GM23338 (cell line): ENCODE measurements around the gene LRRC3B. TPM values are rescaled to one million over a fixed set of nuclear protein-coding genes. Genes with fewer than 3 reads are reported as not detected.
"Not testable (repeated sequence)": the region's sequence is repeated elsewhere in the genome, so short reads cannot be mapped to it uniquely, and the experiment has no call there.

ENCODE experiments used
- ATAC-seq: fragments of 200-7000 bp; cut with Tn5 transposase; 3 replicates; pipeline ENCODE4 v1.9.1; 2020
- DNase-seq: peaks from one replicate; pipeline ENCODE4 v3.0.0-alpha.2; 2015; ENCODE audit warnings: low spot score
- H2AFZ ChIP-seq: fragments of 200-600 bp; sonication (generic); 2 replicates; pipeline ENCODE4 v1.8.0; 2016; ENCODE audit warnings: antibody characterized with exemption, mild to moderate bottlenecking, moderate library complexity
- H3F3A ChIP-seq: fragments of 200-600 bp; sonication (generic); replicated peaks from 2 replicates; pipeline ENCODE4 v1.8.0; 2017; ENCODE audit warnings: antibody characterized with exemption, mixed run types, low read depth
- H3K27ac ChIP-seq: fragments of 200-600 bp; sonication (generic); 2 replicates; pipeline ENCODE4 v1.6.1; 2016; ENCODE audit warnings: low read depth
- H3K27me3 ChIP-seq: fragments of 200-600 bp; sonication (generic); 2 replicates; pipeline ENCODE4 v1.8.0; 2016; ENCODE audit warnings: mild to moderate bottlenecking, mixed run types, moderate library complexity; ENCODE audit not compliant: insufficient read depth
- H3K36me3 ChIP-seq: fragments of 200-600 bp; sonication (generic); 2 replicates; pipeline ENCODE4 v1.8.0; 2016; ENCODE audit warnings: mild to moderate bottlenecking; ENCODE audit not compliant: insufficient read depth
- H3K4me1 ChIP-seq: fragments of 200-600 bp; sonication (generic); 2 replicates; pipeline ENCODE4 v1.8.0; 2016; ENCODE audit warnings: mild to moderate bottlenecking, moderate library complexity; ENCODE audit not compliant: insufficient read depth
- H3K4me2 ChIP-seq: fragments of 200-600 bp; sonication (generic); 2 replicates; pipeline ENCODE4 v1.7.1; 2017; ENCODE audit warnings: mixed run types
- H3K4me3 ChIP-seq: fragments of 200-600 bp; sonication (generic); 2 replicates; pipeline ENCODE4 v1.6.1; 2016; ENCODE audit warnings: mixed run types
- H3K79me2 ChIP-seq: fragments of 200-600 bp; sonication (generic); replicated peaks from 2 replicates; pipeline ENCODE4 v1.8.0; 2017; ENCODE audit warnings: mild to moderate bottlenecking; ENCODE audit not compliant: insufficient read depth
- H3K9me2 ChIP-seq: fragments of 200-600 bp; sonication (generic); 2 replicates; pipeline ENCODE4 v1.8.0; 2017; ENCODE audit not compliant: insufficient read depth
- H4K20me1 ChIP-seq: fragments of 200-600 bp; sonication (generic); replicated peaks from 2 replicates; pipeline ENCODE4 v1.8.0; 2017; ENCODE audit warnings: mild to moderate bottlenecking; ENCODE audit not compliant: insufficient read depth
- H3K27ac Mint-ChIP-seq: 2 replicates; pipeline ENCODE4 v1.8.0; 2020; ENCODE audit warnings: inconsistent platforms, mild to moderate bottlenecking, moderate library complexity, mixed read lengths
- H3K27me3 Mint-ChIP-seq: 3 replicates; pipeline ENCODE4 v1.8.0; 2022; ENCODE audit warnings: low read depth, mild to moderate bottlenecking, moderate library complexity, mixed read lengths, inconsistent platforms; ENCODE audit not compliant: insufficient read depth, poor library complexity
- H3K36me3 Mint-ChIP-seq: 3 replicates; pipeline ENCODE4 v1.8.0; 2021; ENCODE audit warnings: low read depth, mild to moderate bottlenecking, inconsistent platforms, moderate library complexity, mixed read lengths
- H3K4me1 Mint-ChIP-seq: 3 replicates; pipeline ENCODE4 v1.8.0; 2020; ENCODE audit warnings: mild to moderate bottlenecking, inconsistent platforms, mixed read lengths
- H3K4me3 Mint-ChIP-seq: 3 replicates; pipeline ENCODE4 v1.8.0; 2021; ENCODE audit warnings: moderate library complexity, mild to moderate bottlenecking, inconsistent platforms, mixed read lengths
- H3K9me3 Mint-ChIP-seq: 3 replicates; pipeline ENCODE4 v1.8.0; 2020; ENCODE audit warnings: moderate library complexity, mild to moderate bottlenecking, inconsistent platforms, mixed read lengths
- CREB1 ChIP-seq: fragments of 250-450 bp; sonication (Bioruptor Pico); IDR thresholded peaks from 2 replicates; pipeline ENCODE4 v1.5.0; 2020; ENCODE audit warnings: low read depth, mild to moderate bottlenecking, moderate library complexity
- EZH2 ChIP-seq: fragments of 200-600 bp; sonication (generic); IDR thresholded peaks from one replicate; pipeline ENCODE4 v1.8.0; 2017; ENCODE audit warnings: antibody characterized with exemption, mild to moderate bottlenecking, low read depth; ENCODE audit not compliant: unreplicated experiment
- EZH2phosphoT487 ChIP-seq: fragments of 200-600 bp; sonication (generic); IDR thresholded peaks from one replicate; pipeline ENCODE4 v1.8.1; 2018; ENCODE audit warnings: antibody characterized with exemption; ENCODE audit not compliant: unreplicated experiment
- NANOG ChIP-seq: IDR thresholded peaks from 2 replicates; pipeline ENCODE4 v1.6.1; 2016; ENCODE audit warnings: antibody characterized with exemption, borderline replicate concordance
- POLR2AphosphoS5 ChIP-seq: IDR thresholded peaks from 2 replicates; pipeline ENCODE4 v1.6.1; 2016; ENCODE audit warnings: antibody characterized with exemption, low read depth
- STAT1 ChIP-seq: IDR thresholded peaks from one replicate; pipeline ENCODE4 v1.6.1; 2016; ENCODE audit warnings: antibody characterized with exemption; ENCODE audit not compliant: unreplicated experiment
- ZNF114 ChIP-seq: fragments of 250-450 bp; sonication (Bioruptor Pico); IDR thresholded peaks from 2 replicates; pipeline ENCODE4 v1.5.0; 2020; ENCODE audit warnings: mild to moderate bottlenecking, moderate library complexity
- ZNF331 ChIP-seq: fragments of 250-450 bp; sonication (Bioruptor Pico); IDR thresholded peaks from 2 replicates; pipeline ENCODE4 v1.5.0; 2020; ENCODE audit warnings: low read depth, mild to moderate bottlenecking, moderate library complexity
- polyA plus RNA-seq: library from polyadenylated mRNA; unstranded; fragments of >200 nt; fragmentation: Nextera tagmentation; extraction: Ambion mirVana; gene quantifications from 2 replicates; pipeline ENCODE4 v1.2.1, GENCODE V29; 2016
- total RNA-seq: library from RNA; depleted of rRNA; stranded (reverse); fragments of >200 nt; shearing (Covaris generic); gene quantifications from 2 replicates; pipeline ENCODE4 v1.2.3, GENCODE V29; 2014
- TF ChIP-seq, protein P1 (sequence below), 2 experiments: fragments of 200-600 bp in 1 of 2; sonication (generic) in 1 of 2; conservative IDR thresholded peaks; 2 replicates each; pipeline versions ENCODE4 v1.5.1 to v1.6.1; 2016 to 2017; ENCODE audit warnings: antibody characterized with exemption in 2 of 2, low read depth in 2 of 2, mild to moderate bottlenecking in 2 of 2, moderate library complexity in 1 of 2
- TF ChIP-seq, protein P2 (sequence below): IDR thresholded peaks from one replicate; pipeline ENCODE4 v1.6.1; 2018; ENCODE audit warnings: antibody characterized with exemption; ENCODE audit not compliant: unreplicated experiment
- TF ChIP-seq, protein P3 (sequence below): fragments of 250-450 bp; sonication (Bioruptor Pico); IDR thresholded peaks from 2 replicates; pipeline ENCODE4 v1.5.0; 2020; ENCODE audit warnings: mild to moderate bottlenecking, moderate library complexity

The LRRC3B gene
- total and polyA plus RNA-seq, 2 experiments from 2014 or later = 7.1 to 13.2 TPM

GRCh38 chr3:26603771-26604170 lies 18.8 kb upstream of the LRRC3B start:
- H3K27ac Mint-ChIP-seq, DNase-seq, H3K27me3 ChIP-seq, H3K4me1 ChIP-seq, H3K9me2 ChIP-seq, H3F3A ChIP-seq, H2AFZ ChIP-seq, H3K4me2 ChIP-seq, H3K36me3 ChIP-seq, H3K79me2 ChIP-seq, H4K20me1 ChIP-seq, H3K27me3 Mint-ChIP-seq, H3K27ac ChIP-seq, ATAC-seq, H3K4me1 Mint-ChIP-seq, H3K4me3 Mint-ChIP-seq, H3K4me3 ChIP-seq: not testable (repeated sequence)
- H3K36me3 Mint-ChIP-seq = peaks cover 27% of the 10 kb centered on the region
- peaks cover 35% of the 10 kb centered on the region for H3K9me3 Mint-ChIP-seq

GRCh38 chr3:26614006-26614685 lies 8.4 kb upstream of the LRRC3B start:
- H3K4me1 ChIP-seq = no peaks in the 10 kb centered on the region
- DNase-seq (no peak), ATAC-seq (no peak)
- H3F3A ChIP-seq = no peaks in the 10 kb centered on the region
- H3K36me3 Mint-ChIP-seq = no peaks in the 10 kb centered on the region
- no peaks in the 10 kb centered on the region for H3K27me3 ChIP-seq
- no peak overlapping the region for H3K4me3 ChIP-seq
- no peaks in the 10 kb centered on the region for H3K4me1 Mint-ChIP-seq
- peak overlapping the region; percentile 59; the same call in 1 of the 2 replicates for H2AFZ ChIP-seq
- no peaks in the 10 kb centered on the region for H3K9me3 Mint-ChIP-seq
- H3K27me3 Mint-ChIP-seq = no peaks in the 10 kb centered on the region
- H3K79me2 ChIP-seq = no peaks in the 10 kb centered on the region
- H3K4me2 ChIP-seq = no peak overlapping the region
- H3K27ac Mint-ChIP-seq = no peak overlapping the region
- H3K4me3 Mint-ChIP-seq = no peak overlapping the region
- peaks cover 10% of the 10 kb centered on the region for H3K9me2 ChIP-seq
- H4K20me1 ChIP-seq = no peaks in the 10 kb centered on the region
- H3K27ac ChIP-seq = no peak overlapping the region
- no peaks in the 10 kb centered on the region for H3K36me3 ChIP-seq
- no peak for TF ChIP-seq EZH2
- TF ChIP-seq, protein P1, sequence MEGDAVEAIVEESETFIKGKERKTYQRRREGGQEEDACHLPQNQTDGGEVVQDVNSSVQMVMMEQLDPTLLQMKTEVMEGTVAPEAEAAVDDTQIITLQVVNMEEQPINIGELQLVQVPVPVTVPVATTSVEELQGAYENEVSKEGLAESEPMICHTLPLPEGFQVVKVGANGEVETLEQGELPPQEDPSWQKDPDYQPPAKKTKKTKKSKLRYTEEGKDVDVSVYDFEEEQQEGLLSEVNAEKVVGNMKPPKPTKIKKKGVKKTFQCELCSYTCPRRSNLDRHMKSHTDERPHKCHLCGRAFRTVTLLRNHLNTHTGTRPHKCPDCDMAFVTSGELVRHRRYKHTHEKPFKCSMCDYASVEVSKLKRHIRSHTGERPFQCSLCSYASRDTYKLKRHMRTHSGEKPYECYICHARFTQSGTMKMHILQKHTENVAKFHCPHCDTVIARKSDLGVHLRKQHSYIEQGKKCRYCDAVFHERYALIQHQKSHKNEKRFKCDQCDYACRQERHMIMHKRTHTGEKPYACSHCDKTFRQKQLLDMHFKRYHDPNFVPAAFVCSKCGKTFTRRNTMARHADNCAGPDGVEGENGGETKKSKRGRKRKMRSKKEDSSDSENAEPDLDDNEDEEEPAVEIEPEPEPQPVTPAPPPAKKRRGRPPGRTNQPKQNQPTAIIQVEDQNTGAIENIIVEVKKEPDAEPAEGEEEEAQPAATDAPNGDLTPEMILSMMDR (conservative IDR thresholded peaks at IDR 0.05; ENCODE audit: low read depth in 2 of 2) = no peak
- no peak for TF ChIP-seq NANOG
- TF ChIP-seq, protein P2, sequence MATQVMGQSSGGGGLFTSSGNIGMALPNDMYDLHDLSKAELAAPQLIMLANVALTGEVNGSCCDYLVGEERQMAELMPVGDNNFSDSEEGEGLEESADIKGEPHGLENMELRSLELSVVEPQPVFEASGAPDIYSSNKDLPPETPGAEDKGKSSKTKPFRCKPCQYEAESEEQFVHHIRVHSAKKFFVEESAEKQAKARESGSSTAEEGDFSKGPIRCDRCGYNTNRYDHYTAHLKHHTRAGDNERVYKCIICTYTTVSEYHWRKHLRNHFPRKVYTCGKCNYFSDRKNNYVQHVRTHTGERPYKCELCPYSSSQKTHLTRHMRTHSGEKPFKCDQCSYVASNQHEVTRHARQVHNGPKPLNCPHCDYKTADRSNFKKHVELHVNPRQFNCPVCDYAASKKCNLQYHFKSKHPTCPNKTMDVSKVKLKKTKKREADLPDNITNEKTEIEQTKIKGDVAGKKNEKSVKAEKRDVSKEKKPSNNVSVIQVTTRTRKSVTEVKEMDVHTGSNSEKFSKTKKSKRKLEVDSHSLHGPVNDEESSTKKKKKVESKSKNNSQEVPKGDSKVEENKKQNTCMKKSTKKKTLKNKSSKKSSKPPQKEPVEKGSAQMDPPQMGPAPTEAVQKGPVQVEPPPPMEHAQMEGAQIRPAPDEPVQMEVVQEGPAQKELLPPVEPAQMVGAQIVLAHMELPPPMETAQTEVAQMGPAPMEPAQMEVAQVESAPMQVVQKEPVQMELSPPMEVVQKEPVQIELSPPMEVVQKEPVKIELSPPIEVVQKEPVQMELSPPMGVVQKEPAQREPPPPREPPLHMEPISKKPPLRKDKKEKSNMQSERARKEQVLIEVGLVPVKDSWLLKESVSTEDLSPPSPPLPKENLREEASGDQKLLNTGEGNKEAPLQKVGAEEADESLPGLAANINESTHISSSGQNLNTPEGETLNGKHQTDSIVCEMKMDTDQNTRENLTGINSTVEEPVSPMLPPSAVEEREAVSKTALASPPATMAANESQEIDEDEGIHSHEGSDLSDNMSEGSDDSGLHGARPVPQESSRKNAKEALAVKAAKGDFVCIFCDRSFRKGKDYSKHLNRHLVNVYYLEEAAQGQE = no peak
- no peak for TF ChIP-seq STAT1
- TF ChIP-seq EZH2phosphoT487 = no peak
- TF ChIP-seq ZNF114 (CRISPR knock-in tag) = no peak
- TF ChIP-seq CREB1 (CRISPR knock-in tag) = no peak
- TF ChIP-seq ZNF331 = no peak
- no peak for TF ChIP-seq POLR2AphosphoS5
- TF ChIP-seq, protein P3, sequence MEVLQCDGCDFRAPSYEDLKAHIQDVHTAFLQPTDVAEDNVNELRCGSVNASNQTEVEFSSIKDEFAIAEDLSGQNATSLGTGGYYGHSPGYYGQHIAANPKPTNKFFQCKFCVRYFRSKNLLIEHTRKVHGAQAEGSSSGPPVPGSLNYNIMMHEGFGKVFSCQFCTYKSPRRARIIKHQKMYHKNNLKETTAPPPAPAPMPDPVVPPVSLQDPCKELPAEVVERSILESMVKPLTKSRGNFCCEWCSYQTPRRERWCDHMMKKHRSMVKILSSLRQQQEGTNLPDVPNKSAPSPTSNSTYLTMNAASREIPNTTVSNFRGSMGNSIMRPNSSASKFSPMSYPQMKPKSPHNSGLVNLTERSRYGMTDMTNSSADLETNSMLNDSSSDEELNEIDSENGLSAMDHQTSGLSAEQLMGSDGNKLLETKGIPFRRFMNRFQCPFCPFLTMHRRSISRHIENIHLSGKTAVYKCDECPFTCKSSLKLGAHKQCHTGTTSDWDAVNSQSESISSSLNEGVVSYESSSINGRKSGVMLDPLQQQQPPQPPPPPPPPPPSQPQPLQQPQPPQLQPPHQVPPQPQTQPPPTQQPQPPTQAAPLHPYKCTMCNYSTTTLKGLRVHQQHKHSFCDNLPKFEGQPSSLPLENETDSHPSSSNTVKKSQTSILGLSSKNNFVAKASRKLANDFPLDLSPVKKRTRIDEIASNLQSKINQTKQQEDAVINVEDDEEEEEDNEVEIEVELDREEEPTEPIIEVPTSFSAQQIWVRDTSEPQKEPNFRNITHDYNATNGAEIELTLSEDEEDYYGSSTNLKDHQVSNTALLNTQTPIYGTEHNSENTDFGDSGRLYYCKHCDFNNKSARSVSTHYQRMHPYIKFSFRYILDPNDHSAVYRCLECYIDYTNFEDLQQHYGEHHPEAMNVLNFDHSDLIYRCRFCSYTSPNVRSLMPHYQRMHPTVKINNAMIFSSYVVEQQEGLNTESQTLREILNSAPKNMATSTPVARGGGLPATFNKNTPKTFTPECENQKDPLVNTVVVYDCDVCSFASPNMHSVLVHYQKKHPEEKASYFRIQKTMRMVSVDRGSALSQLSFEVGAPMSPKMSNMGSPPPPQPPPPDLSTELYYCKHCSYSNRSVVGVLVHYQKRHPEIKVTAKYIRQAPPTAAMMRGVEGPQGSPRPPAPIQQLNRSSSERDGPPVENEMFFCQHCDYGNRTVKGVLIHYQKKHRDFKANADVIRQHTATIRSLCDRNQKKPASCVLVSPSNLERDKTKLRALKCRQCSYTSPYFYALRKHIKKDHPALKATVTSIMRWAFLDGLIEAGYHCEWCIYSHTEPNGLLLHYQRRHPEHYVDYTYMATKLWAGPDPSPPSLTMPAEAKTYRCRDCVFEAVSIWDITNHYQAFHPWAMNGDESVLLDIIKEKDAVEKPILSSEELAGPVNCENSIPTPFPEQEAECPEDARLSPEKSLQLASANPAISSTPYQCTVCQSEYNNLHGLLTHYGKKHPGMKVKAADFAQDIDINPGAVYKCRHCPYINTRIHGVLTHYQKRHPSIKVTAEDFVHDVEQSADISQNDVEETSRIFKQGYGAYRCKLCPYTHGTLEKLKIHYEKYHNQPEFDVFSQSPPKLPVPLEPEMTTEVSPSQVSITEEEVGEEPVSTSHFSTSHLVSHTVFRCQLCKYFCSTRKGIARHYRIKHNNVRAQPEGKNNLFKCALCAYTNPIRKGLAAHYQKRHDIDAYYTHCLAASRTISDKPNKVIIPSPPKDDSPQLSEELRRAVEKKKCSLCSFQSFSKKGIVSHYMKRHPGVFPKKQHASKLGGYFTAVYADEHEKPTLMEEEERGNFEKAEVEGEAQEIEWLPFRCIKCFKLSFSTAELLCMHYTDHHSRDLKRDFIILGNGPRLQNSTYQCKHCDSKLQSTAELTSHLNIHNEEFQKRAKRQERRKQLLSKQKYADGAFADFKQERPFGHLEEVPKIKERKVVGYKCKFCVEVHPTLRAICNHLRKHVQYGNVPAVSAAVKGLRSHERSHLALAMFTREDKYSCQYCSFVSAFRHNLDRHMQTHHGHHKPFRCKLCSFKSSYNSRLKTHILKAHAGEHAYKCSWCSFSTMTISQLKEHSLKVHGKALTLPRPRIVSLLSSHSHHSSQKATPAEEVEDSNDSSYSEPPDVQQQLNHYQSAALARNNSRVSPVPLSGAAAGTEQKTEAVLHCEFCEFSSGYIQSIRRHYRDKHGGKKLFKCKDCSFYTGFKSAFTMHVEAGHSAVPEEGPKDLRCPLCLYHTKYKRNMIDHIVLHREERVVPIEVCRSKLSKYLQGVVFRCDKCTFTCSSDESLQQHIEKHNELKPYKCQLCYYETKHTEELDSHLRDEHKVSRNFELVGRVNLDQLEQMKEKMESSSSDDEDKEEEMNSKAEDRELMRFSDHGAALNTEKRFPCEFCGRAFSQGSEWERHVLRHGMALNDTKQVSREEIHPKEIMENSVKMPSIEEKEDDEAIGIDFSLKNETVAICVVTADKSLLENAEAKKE = no peak
